Right cardiac atrium (tissue), 5 donors: Measurements from ENCODE around the gene TENT5D. TPM values are rescaled to one million over a fixed set of nuclear protein-coding genes. Genes with fewer than 3 reads are reported as not detected.
"Not testable (repeated sequence)": the region's sequence is repeated elsewhere in the genome, so short reads cannot be mapped to it uniquely, and the experiment has no call there.

Experiments used
- ATAC-seq, 2 donors: fragments of 200-7000 bp; cut with Tn5 transposase; one replicate each; pipeline versions ENCODE4 v1.8.0 to v1.9.1; 2020; ENCODE audit warnings: moderate library complexity in 2 of 2, mild to moderate bottlenecking in 1 of 2
- DNase-seq, 3 donors: peaks; one replicate each; pipeline ENCODE4 v3.0.0-alpha.2; 2020
- H3K27ac ChIP-seq: one replicate; pipeline ENCODE4 v1.5.1; 2013; ENCODE audit warnings: mild to moderate bottlenecking, low read length, control low read depth, moderate library complexity
- H3K27me3 ChIP-seq: one replicate; pipeline ENCODE4 v1.6.1; 2013; ENCODE audit not compliant: control insufficient read depth, insufficient read depth
- H3K4me1 ChIP-seq: one replicate; pipeline ENCODE4 v1.6.1; 2013; ENCODE audit warnings: low read length; ENCODE audit not compliant: control insufficient read depth, insufficient read depth
- H3K4me3 ChIP-seq: one replicate; pipeline ENCODE4 v1.5.1; 2013; ENCODE audit warnings: low read length, control low read depth
- H3K9me3 ChIP-seq: one replicate; pipeline ENCODE4 v1.6.1; 2013; ENCODE audit warnings: low read length; ENCODE audit not compliant: control insufficient read depth
- WGBS: extraction: QIAGEN DNeasy Blood & Tissue Kit; methylation state at CpG from one replicate; pipeline ENCODE4 v1.1.7; 2013; 5-methylcytosine and 5-hydroxymethylcytosine counted together
- intact Hi-C, 4 donors: fragments of 100-400 bp; cut with DNase I; formaldehyde crosslinking; loops; one replicate each; pipeline versions ENCODE4 v1.11.0 to v1.14.0; 2022 to 2023
- long read RNA-seq, 4 donors: library from polyadenylated mRNA; unstranded; transcript quantifications; one replicate each; pipeline ENCODE4 v2.0.0, GENCODE V29; 2020 to 2021
- polyA plus RNA-seq: library from polyadenylated mRNA; stranded (reverse); fragments of 200-250 nt; gene quantifications from one replicate; pipeline ENCODE4 v1.2.3, GENCODE V29; 2013
- total RNA-seq, 4 donors: library from RNA; stranded (reverse); fragmentation: NEBNext Ultra II Directional; extraction: Animal tissue kit (Norgen Biotek cat#: 25700); gene quantifications; one replicate each; pipeline ENCODE4 v1.2.1, GENCODE V29; 2021
- donor health status: healthy with polysubstance abuse.
- donor health status: DM: no; HTN: yes; CAD: no.
- donor health status: DM: no; HTN: no; CAD: no.
- donor health status: DM: no; HTN: yes; CAD: no; lungs with severe emphysema.
- donor health status: DM: yes; HTN: yes; CAD: no.

Gene TENT5D
- total RNA-seq (not detected), polyA plus RNA-seq (not detected)
- long read RNA-seq, donor 1 = 0 reads
- long read RNA-seq, donor 2 = 0 reads
- long read RNA-seq, donor 3 = 0 reads
- long read RNA-seq, donor 4 = 0 reads

- DNase-seq (no peak), ATAC-seq (no peak)
- Histone ChIP-seq H3K27ac (no peak within 1 kb of the TSS), H3K4me1 (no peaks in the 10 kb centered on the region), H3K4me3 (no peak within 1 kb of the TSS), H3K9me3 (no peaks in the 10 kb centered on the region), H3K27me3 (no peaks in the 10 kb centered on the region)
- intact Hi-C loops = no loop called here
Observed at GRCh38 chrX:80420147-80420546, at the start of gene TENT5D. TSS of gene TENT5D (plus strand) at chrX:80420447. CDS start at chrX:80442540, 22,093 bp downstream.

- DNase-seq, H3K27me3 ChIP-seq, H3K4me1 ChIP-seq, ATAC-seq, intact Hi-C loops, H3K9me3 ChIP-seq, H3K27ac ChIP-seq, H3K4me3 ChIP-seq: not testable (repeated sequence)
- 63% methylated on average over 1 of the region's 1 CpG for WGBS
Observed at GRCh38 chrX:80385651-80386050, 34.6 kb upstream of the TENT5D start.

GRCh38 chrX:80388206-80388605, 32.0 kb upstream of the TENT5D start:
- H3K4me3 ChIP-seq = no peak overlapping the region
- WGBS = 76% methylated on average over 1 of the region's 1 CpG
- no peaks in the 10 kb centered on the region for H3K9me3 ChIP-seq
- ATAC-seq = no peak
- no peaks in the 10 kb centered on the region for H3K27me3 ChIP-seq
- H3K27ac ChIP-seq = no peak overlapping the region
- DNase-seq = no peak
- intact Hi-C loops = no loop called here
- no peaks in the 10 kb centered on the region for H3K4me1 ChIP-seq

GRCh38 chrX:80412042-80412441, 8.2 kb upstream of the TENT5D start:
- DNase-seq (no peak), ATAC-seq (no peak)
- 75% methylated on average over 6 of the region's 6 CpGs for WGBS
- Histone ChIP-seq H3K9me3 (no peaks in the 10 kb centered on the region), H3K27me3 (no peaks in the 10 kb centered on the region), H3K27ac (no peak overlapping the region), H3K4me1 (no peaks in the 10 kb centered on the region), H3K4me3 (no peak overlapping the region)
- intact Hi-C loops = no loop called here

GRCh38 chrX:80423000-80423399, 2.8 kb downstream of the TENT5D start:
- DNase-seq = no peak
- Histone ChIP-seq H3K4me1 (no peaks in the 10 kb centered on the region), H3K9me3 (no peaks in the 10 kb centered on the region), H3K4me3 (no peak overlapping the region), H3K27ac (no peak overlapping the region), H3K27me3 (no peaks in the 10 kb centered on the region)
- ATAC-seq = no peak
- WGBS = 68% methylated on average over 3 of the region's 3 CpGs
- intact Hi-C loops = no loop called here

- intact Hi-C loops = no loop called here
Observed at GRCh38 chrX:80423744-80424143, 3.5 kb downstream of the TENT5D start.

GRCh38 chrX:80430826-80431504, 10.7 kb downstream of the TENT5D start:
- DNase-seq (no peak), ATAC-seq (no peak)
- no peak overlapping the region for H3K27ac ChIP-seq
- intact Hi-C loops = no loop called here
- H3K9me3 ChIP-seq = no peaks in the 10 kb centered on the region
- H3K27me3 ChIP-seq = no peaks in the 10 kb centered on the region
- 56% methylated on average over 3 of the region's 3 CpGs for WGBS
- no peaks in the 10 kb centered on the region for H3K4me1 ChIP-seq
- H3K4me3 ChIP-seq = no peak overlapping the region

More at GRCh38 chrX:80423744-80424143, 3.5 kb downstream of the TENT5D start:
- Histone ChIP-seq H3K4me3 (no peak overlapping the region), H3K9me3 (no peaks in the 10 kb centered on the region), H3K27me3 (no peaks in the 10 kb centered on the region), H3K4me1 (no peaks in the 10 kb centered on the region), H3K27ac (no peak overlapping the region)
- 45% methylated on average over 2 of the region's 2 CpGs for WGBS
- DNase-seq = no peak
- no peak for ATAC-seq

- H3K27me3 ChIP-seq = no peaks in the 10 kb centered on the region
- H3K9me3 ChIP-seq = no peaks in the 10 kb centered on the region
- ATAC-seq = no peak
- DNase-seq = no peak
- no peak overlapping the region for H3K4me3 ChIP-seq
- no peaks in the 10 kb centered on the region for H3K4me1 ChIP-seq
- no peak overlapping the region for H3K27ac ChIP-seq
- intact Hi-C loops = no loop called here
Observed at GRCh38 chrX:80431505-80431832, 11.2 kb downstream of the TENT5D start.

- no peak overlapping the region for H3K4me3 ChIP-seq
- 57% methylated on average over 3 of the region's 3 CpGs for WGBS
- intact Hi-C loops = no loop called here
- H3K9me3 ChIP-seq = no peaks in the 10 kb centered on the region
- no peak overlapping the region for H3K27ac ChIP-seq
- H3K4me1 ChIP-seq = no peaks in the 10 kb centered on the region
- DNase-seq (no peak), ATAC-seq (peak; percentile 56 to 57)
- no peaks in the 10 kb centered on the region for H3K27me3 ChIP-seq
Observed at GRCh38 chrX:80432441-80432840, 12.2 kb downstream of the TENT5D start.

GRCh38 chrX:80432863-80433262, 12.6 kb downstream of the TENT5D start:
- Histone ChIP-seq H3K27me3 (no peaks in the 10 kb centered on the region), H3K4me1 (no peaks in the 10 kb centered on the region), H3K4me3 (no peak overlapping the region), H3K9me3 (no peaks in the 10 kb centered on the region), H3K27ac (peak overlapping the region; percentile 27)
- intact Hi-C loops = no loop called here
- WGBS = 39% methylated on average over 1 of the region's 1 CpG
- ATAC-seq (peak; percentile 86 to 92), DNase-seq (peak; percentile 24 to 63 (median 47))

- intact Hi-C loops, H3K4me1 ChIP-seq, H3K27me3 ChIP-seq, H3K4me3 ChIP-seq, H3K27ac ChIP-seq, H3K9me3 ChIP-seq, ATAC-seq, DNase-seq: not testable (repeated sequence)
- WGBS = 81% methylated on average over 4 of the region's 4 CpGs
Observed at GRCh38 chrX:80468166-80468565, 47.9 kb downstream of the TENT5D start.

GRCh38 chrX:80471582-80471981, 51.3 kb downstream of the TENT5D start:
- ATAC-seq (no peak), DNase-seq (no peak)
- no peaks in the 10 kb centered on the region for H3K9me3 ChIP-seq
- H3K4me3 ChIP-seq = no peak overlapping the region
- H3K4me1 ChIP-seq = no peaks in the 10 kb centered on the region
- no peak overlapping the region for H3K27ac ChIP-seq
- intact Hi-C loops = no loop called here
- no peaks in the 10 kb centered on the region for H3K27me3 ChIP-seq
